Inferior parietal cortex (tissue), 1 donor: ENCODE results near the gene TMEM200A.

Source experiments
- DNase-seq: peaks from one replicate; pipeline ENCODE4 v3.0.0-alpha.2; 2016; ENCODE audit errors: extremely low spot score

Gene TMEM200A

DNA sequence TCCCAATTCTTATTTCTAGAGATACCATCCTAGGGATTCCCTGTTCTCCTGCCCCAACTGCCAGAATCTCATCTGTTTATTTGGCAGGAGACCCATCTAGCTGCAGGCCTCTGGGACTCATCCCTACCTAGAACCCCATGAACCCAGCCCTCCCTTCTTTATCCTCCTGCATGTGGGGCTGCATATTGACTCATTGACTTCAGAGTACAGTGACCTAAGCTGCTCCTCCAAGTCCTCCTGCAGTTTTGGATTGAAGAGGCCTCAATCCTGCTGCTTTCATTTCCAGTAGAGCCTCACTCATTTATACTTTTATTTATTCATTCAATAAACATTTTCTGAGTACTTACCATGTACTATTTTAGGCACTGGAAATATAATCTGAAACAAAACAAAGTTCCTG, 11.6 kb downstream of the TMEM200A start:
- DNase-seq, result no peak

DNA sequence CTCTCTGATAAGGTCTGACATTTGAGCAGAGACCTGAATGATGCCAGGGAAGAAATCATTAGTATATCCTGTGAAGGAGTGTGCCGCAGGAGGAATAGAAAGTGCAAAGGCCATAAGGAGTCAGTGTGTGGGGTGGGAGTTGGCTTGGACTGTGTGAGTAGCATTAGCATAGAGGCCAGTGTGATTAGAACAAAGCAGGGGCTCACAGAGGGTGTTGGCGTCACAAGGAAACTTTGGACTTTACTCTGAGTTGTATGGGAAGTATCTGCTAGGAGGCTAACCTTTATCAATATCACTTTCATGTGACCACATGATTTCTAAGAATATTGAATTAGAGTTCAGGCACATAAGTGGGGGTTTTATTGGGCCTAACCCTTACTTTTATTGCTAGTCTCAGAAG, 12.1 kb downstream of the TMEM200A start:
- no peak for DNase-seq

DNA sequence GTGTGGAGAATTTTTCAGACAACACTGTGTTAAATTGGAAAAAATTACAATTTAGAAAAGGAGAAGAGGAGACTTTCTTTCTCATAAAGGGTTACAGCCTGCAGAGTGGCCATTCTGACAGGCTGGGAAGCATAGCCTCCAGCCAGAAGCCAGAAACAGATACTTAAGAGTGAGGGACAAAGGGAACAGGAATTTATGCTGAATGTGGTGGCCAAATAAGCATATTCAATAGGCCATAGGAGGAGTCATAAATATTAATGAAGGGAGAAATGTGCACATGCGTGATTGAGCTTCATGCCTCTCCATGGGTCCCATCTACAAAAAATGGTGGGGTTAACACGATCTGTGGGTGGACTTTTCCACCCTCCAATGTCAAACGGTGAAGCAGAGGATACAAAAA, 13.4 kb downstream of the TMEM200A start:
- DNase-seq, result no peak

DNA sequence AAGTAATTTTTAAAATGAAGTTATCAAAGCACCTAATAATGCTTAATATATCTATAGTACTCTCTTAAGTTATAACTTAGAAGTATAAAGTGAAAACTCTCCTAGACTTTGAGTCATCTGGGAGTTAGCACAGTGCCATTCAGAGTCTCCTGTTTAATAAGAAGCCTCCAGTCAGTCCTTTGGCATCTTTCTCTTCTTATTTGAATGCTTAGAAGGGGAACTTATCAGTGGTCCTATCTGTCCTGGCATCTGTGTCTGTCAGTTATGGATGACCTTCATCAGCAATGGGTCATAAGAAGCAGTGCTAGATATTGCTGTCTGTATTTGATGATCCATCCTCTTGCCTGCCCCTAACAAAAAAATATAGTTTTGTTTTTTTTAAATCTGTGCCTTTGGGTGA, 15.2 kb downstream of the TMEM200A start:
- no peak for DNase-seq

DNA sequence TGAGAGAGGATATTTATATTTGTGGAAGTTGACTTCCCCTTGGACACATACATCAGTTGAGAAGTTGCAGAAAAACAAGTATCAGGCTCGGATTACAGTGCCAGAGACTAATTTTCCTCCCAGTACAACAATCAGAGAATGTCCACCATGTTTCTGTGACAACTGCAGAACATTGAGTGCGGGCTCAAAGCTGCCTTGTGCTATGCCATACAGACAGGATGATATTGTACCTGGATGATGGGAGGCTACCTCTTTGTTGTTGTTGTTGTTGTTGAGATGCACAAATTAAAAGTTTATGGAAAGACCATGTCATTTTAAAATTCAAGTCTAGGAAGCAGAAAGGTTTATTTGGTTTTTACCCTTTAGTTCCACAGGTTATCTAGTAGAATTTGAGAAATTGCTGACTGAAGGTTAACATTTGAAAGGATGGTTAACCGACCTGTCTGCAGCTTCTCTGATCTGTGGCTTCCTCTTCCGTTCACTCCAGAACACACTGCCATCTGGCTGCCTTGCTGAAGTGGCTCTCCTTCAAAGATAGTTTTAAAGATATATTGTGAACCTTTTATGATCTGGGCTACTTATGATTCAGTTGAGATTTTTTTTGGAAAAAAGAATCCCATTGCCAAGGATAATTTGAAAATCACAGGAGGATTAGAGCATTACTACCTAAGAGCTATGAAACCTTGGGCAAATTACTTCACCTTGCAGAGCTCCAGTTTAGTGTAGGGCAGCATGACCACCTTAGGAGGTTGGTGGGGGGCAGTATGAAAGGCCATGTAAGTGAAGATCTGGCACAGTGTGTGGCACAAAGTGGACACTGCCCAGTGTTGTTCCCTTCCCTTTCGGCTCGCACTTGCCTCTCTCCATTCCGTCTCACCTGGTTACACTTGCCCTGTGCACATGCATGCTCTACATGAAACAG, 15.9 kb downstream of the TMEM200A start:
- DNase-seq, result no peak

DNA sequence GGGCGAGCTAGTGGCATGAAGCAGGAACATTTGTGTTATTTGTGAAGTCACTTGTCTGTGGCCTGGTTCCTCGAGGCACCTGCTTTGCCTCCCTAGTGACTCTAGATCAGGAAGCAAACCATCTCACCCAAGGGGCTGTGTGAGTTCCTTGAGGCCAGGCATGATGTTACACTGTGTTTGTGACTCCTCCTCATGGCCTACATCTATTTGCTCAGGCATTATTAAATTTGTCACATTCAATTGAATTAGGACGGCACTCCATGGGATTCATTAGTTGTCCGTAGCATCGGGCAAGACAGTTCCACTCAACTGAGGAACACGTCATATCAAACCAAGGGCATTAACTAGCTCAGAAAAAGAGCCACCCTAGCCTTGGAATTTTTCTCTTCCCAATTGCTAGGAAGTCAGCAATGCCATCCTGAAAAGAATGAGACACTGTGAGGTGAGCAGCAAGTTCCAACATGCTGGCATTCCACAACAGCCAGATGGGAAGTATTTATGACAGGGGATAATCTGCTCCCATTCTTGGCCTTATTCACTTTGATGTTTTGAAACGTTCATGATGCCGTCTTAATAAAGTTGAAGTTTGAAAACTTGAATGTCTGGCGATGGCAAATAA, 17.2 kb downstream of the TMEM200A start:
- DNase-seq, result no peak

DNA sequence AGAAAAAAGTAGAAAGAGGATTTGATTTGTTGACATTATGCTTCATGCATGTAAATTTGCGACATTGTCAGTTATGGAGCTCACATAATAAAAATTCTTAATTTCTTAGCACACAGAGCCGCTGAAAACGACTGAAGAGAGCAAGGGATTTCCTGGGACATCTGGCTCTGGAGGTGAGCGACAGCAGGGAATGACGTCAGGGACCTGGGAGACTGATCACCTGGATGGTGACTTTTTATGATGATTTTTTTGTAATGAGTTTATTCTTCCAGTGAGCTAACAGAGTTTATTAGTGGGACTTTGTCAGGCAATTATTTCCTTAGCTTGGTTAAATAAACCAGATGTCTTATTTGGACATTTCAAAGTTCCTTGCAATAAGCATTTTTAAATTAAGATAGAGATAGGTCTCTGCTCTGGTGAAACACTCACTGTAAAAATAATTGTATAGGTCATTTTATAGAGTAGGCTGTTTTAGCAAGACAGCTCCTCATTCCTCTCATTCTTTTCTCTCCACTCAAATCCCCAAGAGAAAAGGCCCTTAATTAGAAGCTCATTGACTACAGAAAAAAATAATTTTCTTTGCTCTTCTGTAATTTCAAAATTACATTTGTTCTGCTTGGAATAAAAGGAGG, 19.4 kb downstream of the TMEM200A start:
- DNase-seq, result no peak

DNA sequence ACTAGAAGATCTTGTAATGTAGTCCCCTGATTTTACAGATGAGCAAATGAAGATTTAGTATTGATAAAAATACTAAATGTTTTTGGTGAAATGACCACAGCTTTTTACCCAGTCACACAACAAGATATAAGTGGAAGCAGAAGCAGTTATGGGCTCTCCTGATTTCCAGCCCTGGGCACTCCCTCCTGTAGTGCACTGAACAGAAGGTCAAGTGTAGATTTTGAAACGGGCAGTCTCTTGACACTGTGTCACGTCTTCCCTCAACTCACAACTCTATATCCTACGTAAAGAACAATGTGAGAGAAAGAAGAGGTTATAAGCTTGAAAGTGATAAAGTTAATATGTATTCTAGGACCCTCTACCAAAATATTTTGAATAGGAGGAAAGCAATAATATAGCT, 23.3 kb downstream of the TMEM200A start:
- DNase-seq, result no peak

DNA sequence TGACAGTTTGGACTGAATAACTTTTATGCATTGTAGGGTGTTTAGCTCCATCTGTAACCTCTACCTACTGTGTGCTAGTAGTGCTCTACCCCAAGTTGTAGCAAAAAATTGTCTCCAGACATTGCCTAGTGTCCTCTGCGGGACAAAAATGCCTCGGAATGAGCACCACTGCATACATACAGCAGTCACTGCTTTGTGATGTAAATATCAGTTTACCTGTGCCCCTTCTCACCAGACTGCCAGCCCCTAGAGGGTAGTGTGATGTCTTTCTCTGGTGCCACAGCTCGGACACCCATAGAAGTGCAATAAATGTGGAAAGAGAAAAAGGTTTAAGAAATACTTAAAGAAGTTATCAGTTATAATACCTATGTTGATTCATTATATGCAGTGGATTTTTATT, 25.1 kb downstream of the TMEM200A start:
- no peak for DNase-seq

DNA sequence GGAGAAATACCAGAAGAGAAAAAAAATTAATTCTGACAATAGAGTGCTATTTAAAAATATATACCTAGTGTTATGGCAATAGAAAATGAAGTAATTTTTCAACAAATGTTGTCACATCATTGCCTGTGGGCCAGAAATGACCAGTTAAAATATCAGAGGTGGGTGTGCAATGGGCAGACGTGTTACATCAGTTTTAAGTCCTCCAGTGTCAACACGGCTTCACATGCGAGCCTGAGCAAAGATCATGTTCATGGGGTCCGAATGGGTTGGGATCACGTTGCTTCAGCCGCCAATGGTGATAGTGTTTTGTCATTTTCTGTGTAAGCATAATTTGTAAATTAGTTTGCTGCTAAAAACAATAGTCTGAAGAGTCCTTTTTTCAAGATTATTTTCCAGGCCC, 27.5 kb downstream of the TMEM200A start:
- no peak for DNase-seq

DNA sequence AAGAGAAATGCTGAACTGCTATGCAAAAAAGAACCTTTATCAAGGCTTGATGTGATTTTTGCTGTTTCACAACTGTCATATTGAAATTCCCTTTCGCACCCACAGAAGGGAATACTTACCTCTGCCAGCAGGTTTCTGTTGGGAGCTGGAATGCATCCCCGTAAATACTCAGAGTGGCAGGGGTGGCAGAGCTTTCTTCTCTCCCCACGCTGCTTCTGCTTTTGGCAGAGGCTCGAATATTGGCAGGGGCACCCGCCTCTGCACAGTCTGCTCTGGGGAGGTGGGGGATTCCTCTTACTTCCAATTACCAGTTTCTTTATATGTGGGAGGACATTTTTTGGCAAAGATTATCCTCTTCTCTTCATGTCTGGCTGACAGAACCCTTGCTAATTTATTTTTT, 28.4 kb downstream of the TMEM200A start:
- DNase-seq, result peak; percentile 56

DNA sequence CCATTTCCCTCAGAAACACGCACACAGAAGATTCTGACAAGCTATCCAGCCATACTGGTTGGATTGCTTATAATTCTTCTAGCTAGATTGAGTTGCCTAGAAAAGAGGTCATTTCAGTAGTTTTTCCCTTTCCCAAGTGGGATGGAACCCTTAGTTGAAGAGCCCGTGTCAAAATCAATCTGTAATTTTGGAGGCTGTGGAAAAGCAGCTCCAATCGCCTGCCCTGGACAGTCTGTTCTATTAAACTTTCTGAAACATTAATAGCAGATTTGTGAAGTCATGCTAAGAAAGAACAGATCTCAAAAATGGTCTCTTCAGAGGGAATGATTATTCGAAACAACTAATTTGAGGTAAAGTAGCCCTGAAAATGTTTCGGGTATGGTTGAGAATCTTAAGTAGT, 29.3 kb downstream of the TMEM200A start:
- no peak for DNase-seq

DNA sequence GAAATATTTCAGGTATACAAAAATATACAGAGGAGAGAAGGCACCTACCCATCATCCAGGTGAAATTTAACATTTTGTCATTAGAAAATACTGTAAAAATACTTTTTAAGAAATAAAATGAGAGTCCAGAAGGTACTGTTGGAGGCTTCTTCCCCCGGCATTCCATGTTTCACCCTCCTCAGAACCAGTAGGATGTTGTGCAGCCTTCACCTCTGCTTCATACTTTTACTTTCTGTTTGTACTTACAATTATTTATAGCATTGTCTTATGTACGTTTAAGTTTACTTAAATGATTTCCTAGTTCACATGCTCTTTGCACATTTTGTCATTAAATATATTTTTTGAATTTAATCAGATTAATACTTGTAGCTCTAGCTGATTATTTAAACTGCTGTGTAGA, 30.9 kb downstream of the TMEM200A start:
- DNase-seq, result no peak

DNA sequence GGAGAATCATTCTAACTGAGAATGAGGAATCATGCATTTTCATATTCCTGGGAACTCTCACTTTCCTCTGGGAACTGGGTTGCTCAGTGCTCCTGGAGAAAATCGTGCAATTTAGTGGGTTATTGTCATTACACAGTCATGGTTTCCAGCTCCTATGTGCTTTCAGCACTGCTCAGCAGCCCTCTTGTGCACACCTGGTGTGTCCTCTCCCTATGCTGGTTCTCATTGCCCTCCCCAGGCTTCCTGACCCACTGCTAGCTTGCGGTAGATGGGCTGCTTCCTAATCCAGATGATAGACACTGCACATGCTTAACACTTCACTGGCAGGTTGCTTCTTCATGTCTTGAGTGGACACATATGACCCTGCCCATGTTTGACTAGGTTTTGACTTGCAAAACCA, 39.7 kb downstream of the TMEM200A start:
- DNase-seq, result no peak

DNA sequence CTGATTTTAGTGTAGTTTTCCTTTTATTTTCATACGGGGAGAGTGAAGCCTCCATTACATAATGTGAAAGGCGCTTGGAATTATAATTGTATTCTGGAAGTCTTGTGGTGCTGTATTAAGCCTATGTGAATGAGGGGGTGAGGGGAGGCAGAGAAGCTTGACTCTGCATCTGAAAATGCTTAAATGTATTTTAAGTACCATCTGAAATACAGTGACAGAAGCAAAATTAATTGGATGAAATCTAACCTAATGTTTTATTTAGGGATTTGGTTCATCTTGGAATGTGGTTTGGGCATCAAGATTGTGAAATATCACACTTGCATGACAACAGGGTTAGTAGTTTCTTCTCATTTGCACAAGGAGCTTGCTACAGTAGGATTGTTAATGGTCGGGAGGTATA, 41.2 kb downstream of the TMEM200A start:
- DNase-seq, result no peak

DNA sequence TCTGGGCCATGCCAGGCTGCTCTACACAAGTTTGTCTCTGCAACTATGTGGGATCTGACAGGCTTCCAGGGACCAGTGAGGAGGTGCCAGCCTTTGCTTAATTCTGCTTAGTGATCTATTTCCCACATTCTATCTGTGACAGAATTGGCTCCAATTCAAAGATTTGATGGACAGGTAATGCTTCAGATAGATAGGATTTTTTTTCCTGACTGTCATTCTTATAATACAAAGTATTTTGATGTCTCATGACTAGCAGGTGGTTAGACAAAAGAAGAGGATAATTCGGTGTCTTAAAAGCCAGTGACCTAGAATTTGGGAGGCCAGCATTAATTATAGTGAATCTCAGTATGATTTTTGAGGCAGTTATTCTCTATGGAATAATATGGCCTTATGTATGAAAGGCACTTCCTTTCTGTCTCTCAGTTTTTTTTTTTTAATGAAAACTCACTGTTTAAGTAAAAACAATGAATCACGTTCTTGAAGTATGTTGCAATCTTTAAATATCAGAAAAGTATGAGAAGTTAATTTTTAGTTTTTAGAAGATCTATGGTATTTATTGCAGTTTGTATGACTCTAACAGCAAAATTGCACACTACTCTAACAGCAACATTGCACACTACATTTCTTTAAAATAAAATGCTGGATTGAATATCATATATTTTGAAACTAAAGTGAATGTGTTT, 43.7 kb downstream of the TMEM200A start:
- no peak for DNase-seq

DNA sequence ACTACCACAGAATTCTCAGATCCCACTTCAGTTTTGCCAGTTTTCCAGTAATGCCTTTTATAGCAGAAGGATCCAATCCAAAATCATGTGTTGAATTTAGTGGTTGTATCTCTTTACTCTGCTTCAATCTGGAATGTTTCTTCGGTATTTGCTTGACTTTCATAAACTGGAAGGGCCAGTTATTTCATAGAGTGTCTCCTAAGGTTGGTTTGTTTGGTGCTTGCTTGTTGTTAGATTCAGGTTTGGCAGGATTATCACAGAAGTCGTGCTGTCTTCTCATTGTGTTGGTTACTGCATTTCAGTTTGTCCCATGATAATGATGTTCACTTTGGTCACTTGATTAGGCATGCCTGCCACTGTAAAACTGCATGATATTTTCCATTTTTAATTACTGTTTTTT, 45.7 kb downstream of the TMEM200A start:
- DNase-seq, result no peak

DNA sequence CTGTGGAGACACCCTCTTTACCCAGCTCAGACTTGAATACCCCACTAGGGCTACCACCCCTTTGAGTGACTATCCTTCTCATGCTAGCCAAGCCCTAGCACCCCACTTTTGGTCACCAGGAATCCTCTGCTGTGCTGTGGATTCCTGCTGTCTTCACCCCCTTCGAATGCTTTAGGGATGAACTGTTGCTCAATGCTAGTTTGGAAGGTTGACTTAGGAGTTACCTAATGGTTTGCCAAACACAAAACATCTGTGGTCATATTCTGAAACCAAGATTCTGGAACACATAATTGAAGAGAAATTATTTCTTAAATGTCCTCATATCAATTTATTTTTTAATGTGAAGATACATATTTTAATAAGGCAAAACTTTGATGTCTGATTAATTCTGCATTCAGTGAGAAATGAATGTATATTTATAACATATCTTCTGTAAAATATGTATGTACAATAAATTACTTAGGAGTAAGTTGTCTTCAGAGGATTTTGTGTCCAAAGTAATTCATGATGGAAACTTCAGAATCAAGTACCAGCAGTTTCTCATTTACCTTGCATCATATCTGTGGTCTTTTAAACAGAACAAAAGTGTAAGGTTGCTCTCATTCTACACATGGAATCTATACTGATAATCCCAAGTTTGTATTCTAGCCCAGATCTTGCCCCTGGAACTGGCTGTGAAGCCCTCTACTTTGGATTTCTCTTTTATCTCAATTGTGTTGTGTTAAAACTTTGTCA, 46.9 kb downstream of the TMEM200A start:
- no peak for DNase-seq

DNA sequence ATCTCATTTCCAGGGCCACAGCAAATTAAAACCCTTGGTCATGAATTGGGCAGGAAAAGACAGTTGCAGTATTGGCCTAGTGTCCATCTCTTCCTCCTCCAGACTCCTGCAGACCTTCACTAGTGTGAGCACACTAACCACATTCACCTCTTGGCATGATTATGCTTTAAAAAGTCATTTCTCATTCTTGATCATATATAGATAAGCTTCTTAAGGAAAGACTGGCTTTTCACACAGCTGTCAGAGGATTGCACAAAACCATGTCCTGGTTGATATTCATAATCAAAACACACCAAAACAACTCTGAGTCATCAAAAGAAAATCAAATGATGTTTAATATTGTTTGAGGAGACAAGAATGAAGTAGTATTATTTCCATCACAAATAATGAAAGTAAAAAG, 52.1 kb downstream of the TMEM200A start:
- no peak for DNase-seq

DNA sequence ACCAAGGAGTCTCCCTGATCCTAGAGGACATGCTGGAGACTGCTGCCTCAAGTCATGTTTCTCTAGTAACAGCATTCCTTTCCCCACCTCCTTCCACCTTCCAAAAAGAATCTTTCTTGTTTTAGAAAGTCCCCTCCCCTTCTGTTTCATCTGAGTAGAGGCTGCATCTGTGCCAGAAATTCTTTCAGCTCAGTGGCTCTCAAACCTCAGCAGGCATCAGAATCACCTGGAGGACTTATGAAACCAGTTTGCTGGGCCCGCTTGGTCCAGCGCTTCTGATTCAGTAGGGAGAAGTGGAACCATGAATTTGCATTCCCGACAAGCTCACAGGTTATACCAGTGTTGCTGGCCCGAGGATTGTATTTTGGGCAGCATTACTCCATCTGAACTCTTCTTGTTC, 55.1 kb downstream of the TMEM200A start:
- no peak for DNase-seq

DNA sequence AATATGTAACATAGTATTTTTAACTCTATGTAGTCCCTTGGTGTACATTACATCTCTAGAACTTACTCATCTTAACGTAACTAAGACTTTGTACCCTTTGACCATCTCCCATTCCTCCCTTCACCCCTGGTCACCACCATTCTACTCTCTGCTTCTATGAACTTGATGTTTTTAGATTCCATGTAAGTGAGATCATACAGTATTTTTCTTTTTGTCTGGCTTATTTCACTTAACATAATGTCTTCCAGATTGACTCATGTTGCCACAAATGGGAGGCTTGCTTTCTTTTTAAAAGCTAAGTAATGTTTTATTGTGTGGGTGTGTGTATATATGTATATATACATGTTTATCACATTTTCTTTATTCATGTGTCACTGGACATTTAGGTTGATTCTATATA, 55.8 kb downstream of the TMEM200A start:
- no peak for DNase-seq

DNA sequence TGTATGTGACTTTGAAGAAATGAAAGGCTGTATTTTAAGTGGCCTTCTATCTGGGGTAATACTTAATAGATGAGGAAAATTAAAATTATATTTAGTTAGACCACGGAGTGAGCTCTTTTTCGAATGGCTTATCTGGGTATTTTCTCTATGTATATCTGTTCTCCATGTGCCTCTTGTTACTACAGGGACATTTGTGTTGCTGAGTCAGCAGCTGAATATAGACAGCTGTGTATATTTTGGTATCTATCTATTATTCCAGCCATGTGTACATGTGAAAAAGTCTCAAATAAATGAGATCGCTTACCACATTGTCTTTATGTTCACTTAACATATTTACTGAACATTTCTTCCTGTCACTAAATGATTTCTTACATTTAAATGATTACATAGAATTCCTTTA, 57.2 kb downstream of the TMEM200A start:
- DNase-seq, result no peak
